CD4-positive, alpha-beta T cell treated with Interleukin-15 for 4 hours (primary cell): Measurements from ENCODE around the gene PTAR1.

Experiments used
- DNase-seq: peaks from one replicate; pipeline ENCODE4 v3.0.0-alpha.2; 2020; ENCODE audit warnings: low spot score

PTAR1 gene

DNA sequence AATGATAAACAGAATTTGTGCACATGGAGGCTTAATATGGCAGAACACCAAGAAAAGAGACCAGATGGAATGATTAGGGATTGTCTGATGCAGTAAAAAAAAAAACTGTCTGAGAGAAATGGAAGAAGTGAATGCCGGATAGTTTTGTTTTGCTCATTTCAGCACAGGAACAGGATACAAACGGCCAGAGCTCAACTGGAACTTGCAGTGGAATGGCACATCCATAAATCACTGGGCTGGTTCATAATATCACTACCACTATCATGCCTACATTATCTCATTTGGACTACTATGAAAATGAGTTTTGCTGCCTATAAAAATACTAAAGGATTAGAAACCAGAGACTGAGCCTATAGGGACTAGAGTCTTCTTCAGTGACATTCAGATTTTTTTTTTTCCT, 9.7 kb downstream of the PTAR1 start:
- DNase-seq = no peak

DNA sequence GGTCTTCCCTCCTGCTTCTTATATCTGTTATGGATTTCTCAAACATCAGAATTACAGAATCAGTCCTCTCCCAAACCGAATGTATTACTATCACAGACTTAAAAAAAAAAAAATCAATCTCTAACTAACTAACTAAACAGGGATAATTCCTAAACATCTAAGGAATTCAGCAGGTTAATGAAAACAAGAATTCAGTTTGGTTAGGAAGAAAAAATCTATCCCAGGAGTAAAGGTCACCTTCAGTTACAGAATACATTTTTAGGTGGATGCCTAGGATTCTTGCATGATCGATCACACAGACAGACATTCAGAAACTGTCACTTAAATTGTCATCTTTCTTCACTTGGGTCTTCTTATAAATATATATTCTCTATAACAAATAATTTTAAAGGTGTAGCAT, 11.5 kb downstream of the PTAR1 start:
- DNase-seq = no peak

DNA sequence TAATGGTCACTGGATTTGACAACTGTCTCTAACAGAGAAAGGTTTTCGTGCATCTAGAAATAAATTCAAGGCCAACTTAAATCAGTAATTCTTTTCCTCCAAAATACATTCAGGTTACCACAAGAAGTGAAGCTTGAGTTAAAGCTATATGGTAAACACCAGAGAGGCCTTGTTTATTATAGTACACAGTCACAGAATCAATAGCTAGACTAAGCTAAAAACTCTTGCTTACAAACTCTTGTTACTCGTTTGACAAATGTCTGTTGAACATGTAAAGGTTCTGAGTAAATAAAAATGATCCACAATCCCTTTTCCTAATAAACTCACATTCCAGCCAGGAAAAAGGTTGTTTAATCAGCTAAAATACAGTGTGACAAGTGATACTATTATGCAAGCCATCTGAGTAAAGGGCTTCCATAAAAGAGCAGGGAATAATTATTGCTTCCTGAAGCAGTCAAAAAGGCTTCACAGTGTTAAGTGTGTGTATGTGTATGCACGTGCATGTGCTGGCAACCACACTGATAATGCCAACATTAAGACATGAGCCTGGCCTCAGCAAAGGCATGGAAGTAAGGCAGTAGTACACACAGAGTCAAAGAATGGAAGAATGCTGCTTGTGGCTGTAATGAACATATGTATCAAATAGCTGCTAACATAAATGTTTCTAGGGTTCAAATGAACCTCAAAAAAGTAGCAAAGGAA, 12.8 kb downstream of the PTAR1 start:
- DNase-seq = no peak

DNA sequence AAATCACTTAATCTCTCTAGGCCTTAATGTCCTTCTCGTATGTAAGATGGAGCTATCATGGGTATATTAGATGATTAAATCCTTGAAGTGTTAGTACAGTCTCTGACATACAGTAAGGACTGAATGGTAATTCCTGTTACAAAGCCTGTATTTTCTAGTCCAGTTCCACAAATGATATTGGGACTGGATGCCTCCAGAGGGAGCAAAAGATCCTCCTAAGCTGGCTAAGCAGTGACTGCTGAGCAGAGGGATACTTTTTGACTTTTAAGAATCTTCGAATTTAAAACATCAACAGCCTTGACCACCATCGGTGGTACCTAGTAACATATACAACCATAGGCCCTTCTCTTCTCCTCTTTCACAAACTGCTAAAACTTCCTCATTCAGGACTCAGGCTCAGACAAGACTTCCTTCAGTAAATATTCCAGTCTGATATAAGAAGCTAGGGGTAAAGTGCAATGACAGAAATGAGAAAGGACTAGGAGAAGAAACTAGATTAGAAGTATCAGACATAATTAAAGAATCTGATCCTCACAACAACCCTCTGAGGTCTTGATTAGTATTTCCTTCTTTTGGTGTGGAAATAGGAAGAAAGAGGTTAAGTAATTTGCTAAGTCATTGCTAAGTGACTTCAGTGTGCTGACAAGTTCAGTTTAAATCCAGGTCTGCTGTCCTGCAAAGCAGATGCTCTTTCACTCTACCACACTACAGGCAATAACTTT, 13.9 kb downstream of the PTAR1 start:
- DNase-seq = no peak

DNA sequence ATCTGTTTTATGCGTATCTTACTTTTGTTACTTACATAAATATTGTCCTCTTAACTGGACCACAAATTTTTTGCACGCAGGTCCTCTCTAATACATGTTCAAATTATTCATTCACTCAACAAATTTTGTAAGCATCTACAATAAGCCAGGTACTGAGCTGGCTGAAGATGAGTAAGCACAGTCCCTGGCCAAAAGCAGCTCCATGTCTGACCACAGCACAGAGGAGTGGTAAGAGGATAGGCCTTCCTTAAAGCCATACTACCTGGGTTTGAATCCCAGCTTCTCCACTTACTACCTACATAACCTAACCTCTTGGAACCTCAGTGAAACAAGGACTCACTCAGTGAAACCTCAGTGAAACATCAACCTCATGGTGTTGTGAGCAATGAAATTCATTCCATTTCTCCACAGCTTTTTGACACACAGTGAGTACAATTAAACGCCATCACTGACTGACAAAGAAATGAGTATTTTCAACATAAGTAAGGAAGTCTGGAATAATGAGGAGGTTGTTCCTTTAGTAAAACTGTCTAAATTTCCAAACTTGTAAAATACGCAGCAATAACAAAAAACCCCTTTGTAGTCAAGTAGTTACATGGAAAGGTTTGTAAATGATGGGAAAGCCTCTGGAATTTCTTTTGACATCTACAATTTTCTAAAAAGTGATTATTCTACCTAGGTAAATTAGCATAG, 15.0 kb downstream of the PTAR1 start:
- no peak for DNase-seq

DNA sequence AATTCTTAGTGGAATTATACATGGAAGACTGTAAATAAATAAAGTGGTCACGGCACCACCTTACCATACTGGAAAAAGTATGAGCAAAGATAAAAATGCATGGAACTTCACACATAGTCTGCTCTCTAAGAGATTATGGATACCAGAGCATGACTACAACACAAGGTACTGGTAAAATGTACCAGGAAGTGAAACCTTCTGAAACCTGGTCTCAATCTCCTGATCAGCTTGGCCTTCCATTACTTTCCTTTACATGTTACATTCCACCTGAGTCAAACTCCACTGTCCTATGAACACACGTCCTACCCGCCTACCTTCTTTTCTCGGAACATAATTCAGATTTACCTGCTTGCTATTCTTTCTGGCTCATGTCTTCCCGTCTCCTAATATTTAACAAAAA, 15.9 kb downstream of the PTAR1 start:
- DNase-seq = no peak

DNA sequence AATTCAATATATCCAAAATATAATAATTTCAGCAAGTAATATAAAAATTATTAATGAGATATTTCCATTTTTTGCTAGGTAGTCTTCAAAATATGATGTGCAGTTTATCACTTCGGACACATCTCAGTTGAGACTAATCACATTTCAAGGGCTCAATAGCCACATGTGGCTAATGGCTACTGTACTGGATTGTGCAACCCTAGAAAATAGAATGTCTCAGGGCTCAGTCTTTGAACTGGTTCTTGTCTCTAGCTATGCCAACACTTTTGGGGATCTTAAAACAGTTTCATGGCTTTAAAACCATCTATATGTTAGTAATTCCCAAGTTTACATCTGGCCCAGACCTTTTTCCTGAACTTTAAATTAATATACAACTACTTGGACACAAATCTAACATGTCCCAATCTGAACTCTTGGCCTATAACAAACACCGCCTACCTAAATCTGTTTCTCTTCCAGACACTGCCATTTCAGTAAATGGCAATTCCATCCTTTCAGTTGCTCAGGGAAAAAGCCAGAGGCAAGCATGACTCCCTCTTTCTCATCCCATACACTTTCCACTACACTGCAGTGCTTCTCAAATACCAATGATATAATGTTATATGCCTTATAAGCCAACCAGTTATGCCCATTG, 18.8 kb downstream of the PTAR1 start:
- DNase-seq = no peak

DNA sequence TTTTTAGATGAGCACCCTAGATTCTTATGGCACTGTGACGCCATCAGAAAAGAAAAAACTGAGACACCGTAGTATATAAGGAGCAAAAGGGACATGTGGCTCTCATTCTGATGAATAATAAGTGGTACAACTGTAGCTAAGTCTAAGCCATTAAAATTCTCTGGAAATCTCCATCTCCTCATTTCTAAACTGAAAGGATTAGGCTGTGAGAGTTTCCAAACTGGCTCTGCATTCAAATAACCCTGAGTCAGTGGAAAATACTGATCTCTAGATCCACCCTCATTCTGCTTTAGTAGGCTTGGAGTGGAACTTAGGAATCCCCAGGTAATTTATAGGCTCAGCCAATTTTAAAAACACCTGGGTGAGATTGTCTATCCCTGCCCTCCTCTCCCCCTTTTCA, 28.5 kb downstream of the PTAR1 start:
- no peak for DNase-seq

DNA sequence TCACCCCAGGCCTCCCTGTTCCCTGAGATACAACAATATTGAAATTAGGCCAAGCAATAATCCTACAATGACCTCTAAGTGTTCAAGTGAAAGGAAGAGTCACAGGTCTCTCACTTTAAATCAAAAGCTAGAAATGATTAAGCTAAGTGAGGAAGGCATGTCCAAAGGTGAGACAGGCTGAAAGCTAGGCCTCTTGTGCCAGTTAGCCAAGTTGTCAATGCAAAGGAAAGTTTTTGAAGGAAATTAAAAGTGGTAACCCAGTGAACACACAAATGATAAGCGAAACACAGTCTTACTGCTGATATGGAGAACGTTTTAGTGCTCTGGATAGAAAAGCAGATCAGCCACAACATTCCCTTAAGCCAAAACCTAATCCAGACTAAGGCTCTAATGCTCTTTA, 39.8 kb downstream of the PTAR1 start:
- no peak for DNase-seq

DNA sequence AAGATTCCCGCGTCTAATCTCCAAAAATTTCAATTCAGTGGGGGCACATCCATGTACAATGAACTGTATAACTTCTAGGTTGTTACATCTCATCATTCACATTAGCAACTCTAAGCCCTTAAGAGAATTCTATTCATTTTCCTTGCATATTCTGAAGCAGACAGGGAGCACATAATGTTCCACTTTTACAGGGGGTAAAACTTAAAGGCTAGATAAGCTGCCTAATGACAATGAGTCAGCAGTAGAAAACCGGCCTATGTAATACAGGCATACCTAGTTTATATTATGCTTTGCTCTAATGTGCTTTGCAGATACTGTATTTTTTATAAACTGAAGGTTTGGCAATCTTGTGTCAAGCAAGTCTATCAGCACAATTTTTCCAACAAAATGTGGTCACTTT, 40.4 kb downstream of the PTAR1 start:
- DNase-seq = no peak

DNA sequence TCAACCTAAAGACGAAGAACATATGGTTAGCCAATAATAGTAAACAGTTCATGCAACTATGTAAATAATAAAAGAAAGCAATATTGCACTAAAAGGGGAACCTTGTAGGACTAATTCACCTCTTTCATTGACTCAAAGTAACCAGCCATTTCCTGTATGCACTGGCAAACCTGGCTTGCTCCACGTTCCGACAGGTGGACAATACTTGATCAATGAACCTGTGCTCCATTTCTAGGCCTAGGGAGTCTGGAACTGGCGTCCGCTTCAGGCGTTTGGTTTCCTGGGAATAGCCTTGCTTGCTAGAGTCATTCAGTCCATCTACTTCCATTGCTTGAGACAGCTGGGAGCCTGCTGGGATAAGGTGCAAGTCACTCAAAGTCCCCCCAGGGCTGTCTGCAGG, 41.6 kb downstream of the PTAR1 start:
- no peak for DNase-seq

DNA sequence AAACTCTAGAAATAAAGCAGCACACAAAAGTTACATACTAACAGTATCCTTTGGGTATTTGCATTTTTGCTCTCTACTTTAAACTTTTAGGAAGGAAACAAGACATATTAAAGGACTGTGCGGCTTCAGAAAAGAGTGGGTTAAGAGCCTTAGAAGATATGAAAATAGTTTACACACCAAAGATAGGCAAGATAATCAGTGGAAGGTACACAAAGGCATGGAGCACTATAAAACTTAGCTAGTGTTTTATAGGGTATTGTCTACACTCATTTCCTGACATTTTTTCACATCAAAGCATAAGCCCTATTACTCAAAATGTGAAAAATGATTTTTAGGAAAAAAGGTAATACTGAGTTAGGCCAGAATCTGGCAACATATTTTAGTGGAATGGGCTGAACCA, 44.0 kb downstream of the PTAR1 start:
- no peak for DNase-seq

DNA sequence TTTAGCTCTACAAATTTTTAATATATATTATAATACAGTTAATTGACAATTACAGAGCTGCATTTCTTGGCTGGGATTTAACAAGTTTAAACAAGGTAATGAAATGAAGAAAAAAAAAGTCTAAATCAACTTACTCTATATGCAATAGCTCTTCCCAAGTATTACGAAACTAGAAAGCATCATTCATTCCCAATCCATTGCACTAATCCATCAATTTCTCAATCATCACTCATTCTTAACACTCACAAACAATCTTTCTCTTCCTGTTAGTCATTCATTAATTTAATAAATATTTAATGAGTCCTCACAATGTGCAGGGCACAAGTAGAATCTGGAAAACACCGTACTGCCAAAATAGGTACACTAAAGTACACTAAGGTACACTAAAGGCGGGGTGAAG, 44.7 kb downstream of the PTAR1 start:
- DNase-seq = no peak

DNA sequence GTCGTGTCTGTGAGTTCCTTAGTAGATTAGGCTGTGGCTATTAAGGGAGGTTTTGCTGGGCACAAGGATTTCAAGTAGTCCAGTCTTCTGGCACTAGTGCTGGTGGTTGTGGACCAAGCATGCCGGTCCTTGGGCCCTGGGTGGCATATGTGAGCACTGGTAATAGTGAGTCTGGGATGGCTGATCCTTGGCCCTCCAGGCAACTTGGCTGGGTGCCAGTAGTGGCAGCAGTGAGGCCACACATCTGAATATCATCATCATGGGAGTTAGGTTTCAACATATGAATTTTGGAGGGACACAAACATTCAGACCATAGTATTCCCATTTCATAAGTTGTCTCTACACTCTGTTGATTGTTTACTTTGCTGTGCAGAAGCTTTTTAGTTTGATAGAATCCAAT, 62.3 kb downstream of the PTAR1 start:
- DNase-seq = no peak

DNA sequence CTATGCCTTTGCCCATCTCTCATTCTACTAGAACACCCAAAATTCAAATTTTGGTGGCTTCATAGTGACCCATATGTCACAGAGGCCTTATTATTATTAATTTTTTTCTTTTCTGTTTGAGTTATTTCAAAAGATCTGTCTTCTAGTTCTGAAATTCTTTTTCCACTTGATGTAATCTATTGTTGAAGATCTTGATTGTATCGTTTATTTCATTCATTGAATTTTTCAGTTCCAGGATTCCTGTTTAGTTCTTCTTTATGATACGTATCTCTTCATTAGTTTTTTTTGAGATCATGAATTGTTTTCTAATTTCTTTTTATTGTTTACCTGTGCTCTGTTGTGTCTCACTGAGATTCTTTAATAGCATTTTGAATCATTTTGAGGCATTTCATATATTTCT, 63.0 kb downstream of the PTAR1 start:
- DNase-seq = no peak

DNA sequence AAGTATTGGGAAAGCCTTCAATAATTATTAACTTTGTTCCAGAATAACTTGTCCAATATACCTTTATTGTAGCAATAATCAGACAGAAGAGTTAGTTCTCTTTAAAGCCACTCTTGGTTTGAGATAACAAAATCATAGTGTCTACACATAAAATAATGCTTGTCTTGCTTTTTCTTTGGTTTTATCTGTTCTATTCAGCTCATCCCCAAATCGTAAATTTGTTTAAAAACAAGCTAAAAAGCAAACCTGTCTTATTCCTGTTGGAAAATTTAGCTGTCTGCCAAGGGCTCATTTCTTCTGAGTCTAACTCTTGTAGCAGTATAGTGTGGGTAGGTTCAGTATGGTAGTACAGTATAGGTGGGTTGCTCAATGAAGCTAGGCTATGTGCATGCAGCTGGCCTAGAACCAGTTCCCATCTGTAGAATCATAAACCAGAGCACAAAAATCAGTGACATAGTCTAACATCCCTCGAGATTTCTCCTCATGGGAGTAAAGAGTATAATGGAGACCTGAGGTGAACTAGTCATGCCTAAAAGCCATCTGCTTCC, 69.7 kb downstream of the PTAR1 start:
- DNase-seq = no peak

DNA sequence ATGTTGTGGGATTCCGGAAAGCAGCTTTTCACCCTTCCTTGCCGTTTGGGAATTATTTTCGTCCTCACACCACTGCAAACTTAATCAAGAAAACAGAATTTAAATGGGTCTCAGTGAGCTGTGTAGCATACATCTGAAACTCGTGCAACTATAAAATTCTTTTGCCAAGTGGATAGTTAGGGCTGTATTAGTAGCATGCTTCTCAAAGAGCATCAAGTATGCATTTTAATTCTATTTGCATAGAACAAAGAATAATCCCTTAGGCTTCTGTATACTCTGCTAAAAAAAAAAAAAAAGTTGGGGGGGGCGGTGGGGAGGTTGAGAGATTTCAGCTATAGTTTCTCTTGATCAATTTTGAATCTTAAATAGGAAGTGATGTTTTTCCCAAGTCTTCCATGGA, 75.9 kb downstream of the PTAR1 start:
- no peak for DNase-seq

DNA sequence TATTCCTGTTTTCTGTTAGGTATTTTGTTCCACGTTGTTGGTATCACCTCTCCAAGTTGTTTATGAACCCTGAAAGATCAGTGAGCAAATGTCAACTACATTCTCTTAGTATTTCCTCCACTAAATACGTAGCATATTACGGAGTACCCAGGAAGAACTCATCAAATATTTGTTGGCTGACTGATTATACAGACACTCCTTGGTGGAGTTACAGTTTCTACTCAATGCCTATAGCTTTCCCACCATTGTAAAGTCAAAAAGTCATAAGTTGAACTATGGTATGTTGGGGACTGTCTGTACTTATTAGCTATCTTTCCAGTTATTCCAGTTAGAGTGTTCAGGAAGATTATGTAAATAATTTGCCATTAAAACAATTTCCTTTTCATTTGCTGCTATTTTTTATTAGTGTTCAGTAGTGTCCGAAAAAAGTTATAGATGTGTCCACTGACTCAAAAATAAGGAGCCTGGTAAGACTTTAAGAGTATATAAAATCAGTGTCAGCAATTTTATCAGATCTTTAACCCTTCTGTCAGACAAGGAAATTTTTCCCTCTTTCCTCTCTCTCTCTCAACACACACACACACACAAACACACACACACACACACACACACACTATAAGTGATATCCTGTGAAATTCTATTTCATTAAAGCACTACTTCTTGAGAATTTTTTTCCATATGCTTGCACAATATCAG, 80.8 kb downstream of the PTAR1 start:
- no peak for DNase-seq

DNA sequence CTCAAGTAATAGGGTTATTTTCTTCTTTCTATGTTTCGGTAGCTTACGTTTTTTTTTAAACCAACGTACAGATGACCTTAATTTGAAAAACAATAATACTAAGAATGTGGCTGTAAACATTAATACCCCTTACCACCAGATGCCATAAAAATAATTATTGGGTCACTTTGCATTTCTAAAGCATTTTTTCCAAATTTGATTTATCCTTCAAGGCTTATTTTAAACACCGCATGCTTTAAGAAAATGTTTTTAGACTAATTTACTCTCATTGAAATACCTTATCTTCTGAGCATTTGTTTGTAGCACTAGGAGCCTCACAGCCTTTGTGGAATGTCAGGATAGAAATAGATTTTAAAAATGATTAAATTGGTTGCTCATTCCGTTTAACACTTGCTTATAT, 81.9 kb downstream of the PTAR1 start:
- DNase-seq = no peak

DNA sequence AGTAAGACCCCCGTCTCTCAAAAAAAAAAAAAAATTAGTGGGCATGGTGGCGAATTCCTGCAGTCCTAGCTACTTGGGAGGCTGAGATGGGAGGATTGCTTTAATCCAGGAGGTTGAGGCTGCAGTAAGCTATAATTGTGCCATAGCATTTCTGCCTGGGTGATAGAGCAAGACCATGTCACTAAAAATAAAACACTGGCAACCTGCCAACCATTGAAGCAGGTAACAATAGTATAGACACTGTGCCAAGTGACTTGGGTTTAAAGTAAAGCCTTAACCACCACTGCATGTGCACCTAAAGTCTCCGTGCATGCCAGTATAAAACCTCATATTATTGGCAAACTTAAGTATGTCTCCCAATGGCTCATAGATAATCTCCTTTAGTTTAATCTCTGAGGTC, 84.2 kb downstream of the PTAR1 start:
- no peak for DNase-seq

DNA sequence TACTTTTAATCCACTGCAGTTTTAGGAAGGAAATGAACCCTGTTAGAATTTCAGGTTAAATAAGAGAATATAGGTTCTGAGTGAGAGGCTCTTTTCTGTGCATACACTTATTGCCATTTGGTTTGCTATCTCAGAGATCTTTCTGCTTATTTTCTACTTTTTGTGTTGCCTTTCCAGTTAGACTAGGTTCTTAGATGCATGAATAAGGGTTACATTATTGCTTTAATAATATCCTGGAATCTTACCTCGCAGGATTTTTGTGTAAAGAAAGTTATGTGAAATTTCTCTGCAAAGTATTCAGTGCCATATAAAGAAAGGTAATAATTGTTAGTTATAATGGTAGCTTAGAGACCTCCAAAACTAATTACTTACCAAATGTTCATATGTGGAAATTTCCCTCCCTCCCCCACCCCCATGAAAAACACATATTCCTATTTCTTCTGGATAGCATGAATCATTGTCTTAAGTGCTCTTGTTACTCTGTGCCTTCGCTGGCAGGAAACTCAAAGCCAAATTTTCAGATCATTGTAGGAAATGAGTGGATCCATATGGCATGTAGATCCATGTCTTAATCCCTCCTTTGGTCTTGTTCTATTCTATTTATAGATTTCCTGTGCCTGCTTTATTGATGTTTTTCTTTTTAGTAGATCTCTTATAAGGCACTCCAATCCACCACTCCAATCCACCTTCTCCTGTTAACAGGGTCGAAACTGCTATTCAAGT, 84.9 kb downstream of the PTAR1 start:
- DNase-seq = no peak
